Islet precursor cell (in vitro differentiated cells): ENCODE results near the gene SAMD4B.

Source experiments
- DNase-seq: peaks from one replicate; pipeline ENCODE4 v3.0.0-alpha.2; 2018

Gene SAMD4B

DNA sequence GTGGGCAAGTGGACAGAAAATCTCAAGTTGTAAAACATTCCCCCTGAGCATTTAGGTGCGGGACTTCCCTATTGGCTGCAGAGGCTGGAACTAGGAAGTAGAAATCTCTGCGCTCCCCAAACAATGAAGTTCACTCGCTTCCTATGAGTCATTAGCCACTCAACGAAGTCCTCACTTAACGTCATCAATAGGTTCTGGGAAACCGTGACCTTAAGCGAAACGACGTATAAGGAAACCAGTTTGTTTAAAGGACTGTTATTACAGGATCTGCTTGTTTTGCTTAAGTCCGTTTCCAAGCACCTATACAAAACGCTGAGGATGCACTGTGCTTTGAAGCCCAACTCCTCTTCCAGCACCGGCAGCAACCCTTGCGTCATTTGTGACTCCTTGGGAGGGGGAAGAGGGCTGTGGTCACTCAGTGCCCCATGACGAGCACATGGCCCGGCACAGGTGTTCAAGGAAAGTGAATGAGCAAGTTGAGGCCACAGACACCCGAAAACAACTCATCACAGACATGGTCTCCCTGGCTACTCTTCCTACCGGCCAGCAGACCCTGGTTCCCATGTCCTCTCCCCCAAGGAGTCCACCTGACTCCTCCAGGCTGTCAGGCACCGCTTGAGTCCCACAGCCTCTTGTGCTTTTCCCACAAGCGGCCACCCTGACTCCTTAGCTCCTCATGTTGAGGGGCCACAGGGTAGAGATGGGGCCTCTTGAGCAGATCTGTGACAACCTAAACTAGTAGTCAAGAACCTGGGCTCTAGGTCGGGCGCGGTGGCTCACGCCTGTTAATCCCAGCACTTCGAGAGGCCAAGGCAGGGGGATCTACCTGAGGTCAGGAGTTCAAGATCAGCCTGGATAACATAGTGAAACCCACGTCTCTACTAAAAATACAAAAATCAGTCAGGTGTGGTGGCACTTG lies 88.7 kb downstream of the SAMD4B start:
- peak; percentile 84 for DNase-seq

- DNase-seq = no peak
Observed at GRCh38 chr19:39432677-39433025, 90.4 kb downstream of the SAMD4B start.

- DNase-seq = no peak
Observed at GRCh38 chr19:39433480-39434079, 91.4 kb downstream of the SAMD4B start.

DNA sequence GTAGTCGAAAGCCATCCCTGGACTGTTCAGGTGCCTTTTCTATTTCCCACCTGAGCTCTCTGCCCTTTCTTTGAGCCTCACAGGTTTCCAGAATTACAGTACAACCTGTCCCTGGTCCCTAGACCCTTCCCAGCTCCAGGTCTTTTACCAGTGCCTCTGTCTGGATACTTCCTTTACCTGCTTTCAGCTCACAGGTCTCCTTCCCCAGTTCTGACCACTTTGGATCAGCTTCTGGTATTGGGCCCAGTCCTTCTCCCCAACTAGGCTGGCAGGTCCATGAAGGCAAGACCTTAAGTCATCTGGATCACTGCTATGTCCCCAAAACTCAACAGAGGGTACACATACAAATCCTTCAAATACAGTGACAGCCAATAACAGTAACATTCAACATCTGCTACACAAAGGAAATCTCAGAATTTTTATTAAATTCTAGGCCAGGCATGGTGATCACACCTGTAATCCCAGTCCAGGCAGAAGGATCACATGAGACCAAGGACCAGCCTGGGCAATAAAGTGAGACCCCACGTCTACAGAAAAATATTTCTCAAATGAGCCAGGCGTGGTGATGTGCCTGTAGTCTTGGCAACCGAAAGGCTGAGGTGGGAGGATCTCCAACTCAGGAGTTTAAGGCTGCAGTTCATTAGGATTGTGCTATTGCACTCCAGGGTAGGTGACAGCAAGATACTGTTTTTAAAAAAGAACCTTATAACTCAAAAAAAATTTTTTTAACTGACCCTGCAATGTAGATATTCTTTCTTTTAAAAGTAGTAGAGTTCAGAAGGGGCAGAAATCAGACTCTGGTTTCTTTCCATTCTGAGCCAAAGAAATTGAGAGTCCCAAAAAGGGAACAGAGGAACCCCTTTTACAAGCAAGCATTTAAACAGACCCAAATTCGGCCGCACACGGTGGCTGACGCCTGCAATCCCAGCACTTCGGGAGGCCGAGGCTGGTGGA lies 92.2 kb downstream of the SAMD4B start:
- no peak for DNase-seq
